OCI-LY7 (cell line): ENCODE measurements around the gene PTPRM. TPM values are rescaled to one million over a fixed set of nuclear protein-coding genes. Genes with fewer than 3 reads are reported as not detected.

Source experiments
- BruUV-seq: library from RNA; stranded (reverse); fragments of 400-500 nt; replicated peaks from 2 replicates; lab custom pipeline; 2021; lab: Mats Ljungman, UMichigan
- CTCF ChIA-PET: fragments of 300-600 bp; sonication (Branson Sonifier 250); formaldehyde crosslinking; loops from one replicate; lab custom pipeline; 2022; ENCODE audit warnings: antibody characterized with exemption; ENCODE audit not compliant: unreplicated experiment; lab: Charles Lee
- POLR2A ChIA-PET: fragments of 300-600 bp; sonication (Branson Sonifier 250); formaldehyde crosslinking; loops from one replicate; lab custom pipeline; 2022; ENCODE audit warnings: antibody characterized with exemption; lab: Charles Lee
- DNase-seq: peaks from one replicate; pipeline ENCODE4 v3.0.0-alpha.2; 2015; ENCODE audit warnings: low spot score
- H2AFZ ChIP-seq: fragments of 200-600 bp; sonication (generic), shearing (Covaris generic); 2 replicates; pipeline ENCODE4 v1.6.1; 2014; ENCODE audit warnings: mild to moderate bottlenecking, antibody characterized with exemption, low read length, moderate library complexity
- H3K27ac ChIP-seq: fragments of 200-600 bp; sonication (generic); 2 replicates; pipeline ENCODE4 v1.5.1; 2014; ENCODE audit warnings: mixed run types, low read depth, mild to moderate bottlenecking, moderate library complexity, low read length, inconsistent platforms; ENCODE audit not compliant: poor library complexity, severe bottlenecking
- H3K36me3 ChIP-seq: fragments of 200-600 bp; sonication (generic); 2 replicates; pipeline ENCODE4 v1.6.1; 2014; ENCODE audit warnings: mild to moderate bottlenecking, antibody characterized with exemption, low read length, moderate library complexity, mixed read lengths; ENCODE audit not compliant: insufficient read depth
- H3K4me1 ChIP-seq: fragments of 200-600 bp; sonication (generic); 2 replicates; pipeline ENCODE4 v1.5.1; 2014; ENCODE audit warnings: mild to moderate bottlenecking, low read length; ENCODE audit not compliant: insufficient read depth, poor library complexity, severe bottlenecking
- H3K4me2 ChIP-seq: fragments of 200-600 bp; sonication (generic); 2 replicates; pipeline ENCODE4 v1.6.1; 2014; ENCODE audit warnings: mild to moderate bottlenecking, low read length
- H3K4me3 ChIP-seq: fragments of 200-600 bp; sonication (generic); 2 replicates; pipeline ENCODE4 v1.5.1; 2014; ENCODE audit warnings: mild to moderate bottlenecking, low read depth, low read length; ENCODE audit not compliant: poor library complexity, severe bottlenecking
- H3K79me2 ChIP-seq: fragments of 200-600 bp; sonication (generic); 2 replicates; pipeline ENCODE4 v1.6.1; 2016; ENCODE audit warnings: low read depth, mild to moderate bottlenecking, low read length, moderate library complexity, mixed read lengths; ENCODE audit not compliant: insufficient read depth
- H3K9me2 ChIP-seq: fragments of 200-600 bp; sonication (generic); 2 replicates; pipeline ENCODE4 v1.6.1; 2016; ENCODE audit warnings: mild to moderate bottlenecking, low read length, mixed read lengths; ENCODE audit not compliant: insufficient read depth
- H3K9me3 ChIP-seq: fragments of 200-600 bp; sonication (generic); 2 replicates; pipeline ENCODE4 v1.6.1; 2014; ENCODE audit warnings: mild to moderate bottlenecking, mixed run types, low read length, mixed read lengths
- H4K20me1 ChIP-seq: fragments of 200-600 bp; sonication (generic); 2 replicates; pipeline ENCODE4 v1.6.1; 2014; ENCODE audit warnings: mild to moderate bottlenecking, antibody characterized with exemption, low read length, moderate library complexity, mixed read lengths; ENCODE audit not compliant: insufficient read depth
- EZH2phosphoT487 ChIP-seq: fragments of 200-600 bp; sonication (generic); IDR thresholded peaks from 2 replicates; pipeline ENCODE4 v1.6.1; 2018; ENCODE audit warnings: low read depth, borderline replicate concordance, mild to moderate bottlenecking, mixed run types, antibody characterized with exemption, low read length, moderate library complexity, mixed read lengths
- intact Hi-C: fragments of 100-400 bp; cut with micrococcal nuclease; formaldehyde crosslinking; loops from one replicate; pipeline ENCODE4 v1.10.0; 2022; ENCODE audit not compliant: unreplicated experiment
- total RNA-seq, 2 experiments: library from RNA; depleted of rRNA in 1 of 2; stranded (reverse); fragments of >200 nt in 1 of 2; shearing (Covaris generic) in 1 of 2; gene quantifications; 2 replicates each; pipeline ENCODE4 v1.2.3, GENCODE V29; 2014 to 2022
- TF ChIP-seq, protein P1 (sequence below): fragments of 200-600 bp; sonication (generic); conservative IDR thresholded peaks from 2 replicates; pipeline ENCODE4 v1.5.1; 2014; ENCODE audit warnings: mild to moderate bottlenecking, antibody characterized with exemption, low read length, moderate library complexity, mixed read lengths

PTPRM gene
- total RNA-seq, 2 experiments from 2014 or later = not detected

DNA sequence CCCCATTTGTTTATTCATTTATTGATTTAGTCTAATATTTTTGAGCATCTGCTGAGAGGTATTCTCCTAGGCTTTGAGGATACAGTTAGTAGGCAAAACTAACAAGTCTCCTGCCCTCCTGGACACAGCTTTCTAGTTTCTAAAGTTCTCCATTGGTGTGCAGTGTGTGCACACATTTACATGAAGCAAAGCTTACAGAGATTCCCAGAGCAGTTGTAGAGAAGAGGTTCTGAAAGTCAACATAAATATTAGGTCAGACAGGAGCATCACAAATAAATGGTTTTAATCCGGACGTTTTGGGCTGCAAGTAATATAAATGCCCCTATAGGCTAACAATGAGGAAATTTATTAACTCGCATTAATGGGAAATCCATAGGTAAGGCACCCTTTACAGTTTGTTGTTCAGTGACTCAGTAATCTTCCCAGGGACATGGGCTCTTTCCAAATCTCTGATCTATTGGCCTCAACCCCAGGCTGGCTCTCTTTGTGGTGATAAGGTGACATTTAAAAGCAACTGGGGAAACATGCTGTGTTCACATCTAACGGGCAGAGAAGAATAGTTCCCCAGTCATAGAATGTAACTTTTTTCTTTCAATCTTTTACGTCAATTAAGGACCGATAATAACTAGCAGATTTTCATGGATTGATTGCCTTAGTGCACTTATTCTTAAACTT lies 407.2 kb downstream of the PTPRM start:
- no peaks in the 10 kb centered on the region for H3K4me1 ChIP-seq
- no peak for DNase-seq
- no peaks in the 10 kb centered on the region for H4K20me1 ChIP-seq
- no peak overlapping the region for H3K4me3 ChIP-seq
- TF ChIP-seq, protein P1, sequence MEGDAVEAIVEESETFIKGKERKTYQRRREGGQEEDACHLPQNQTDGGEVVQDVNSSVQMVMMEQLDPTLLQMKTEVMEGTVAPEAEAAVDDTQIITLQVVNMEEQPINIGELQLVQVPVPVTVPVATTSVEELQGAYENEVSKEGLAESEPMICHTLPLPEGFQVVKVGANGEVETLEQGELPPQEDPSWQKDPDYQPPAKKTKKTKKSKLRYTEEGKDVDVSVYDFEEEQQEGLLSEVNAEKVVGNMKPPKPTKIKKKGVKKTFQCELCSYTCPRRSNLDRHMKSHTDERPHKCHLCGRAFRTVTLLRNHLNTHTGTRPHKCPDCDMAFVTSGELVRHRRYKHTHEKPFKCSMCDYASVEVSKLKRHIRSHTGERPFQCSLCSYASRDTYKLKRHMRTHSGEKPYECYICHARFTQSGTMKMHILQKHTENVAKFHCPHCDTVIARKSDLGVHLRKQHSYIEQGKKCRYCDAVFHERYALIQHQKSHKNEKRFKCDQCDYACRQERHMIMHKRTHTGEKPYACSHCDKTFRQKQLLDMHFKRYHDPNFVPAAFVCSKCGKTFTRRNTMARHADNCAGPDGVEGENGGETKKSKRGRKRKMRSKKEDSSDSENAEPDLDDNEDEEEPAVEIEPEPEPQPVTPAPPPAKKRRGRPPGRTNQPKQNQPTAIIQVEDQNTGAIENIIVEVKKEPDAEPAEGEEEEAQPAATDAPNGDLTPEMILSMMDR = no peak
- TF ChIP-seq EZH2phosphoT487 = no peak
- H3K4me2 ChIP-seq = no peak overlapping the region
- no peaks in the 10 kb centered on the region for H3K36me3 ChIP-seq
- ChIA-PET POLR2A (no interaction called here), CTCF (no interaction called here)
- H3K9me2 ChIP-seq = no peaks in the 10 kb centered on the region
- H3K27ac ChIP-seq = no peak overlapping the region
- H2AFZ ChIP-seq = no peak overlapping the region
- no peaks in the 10 kb centered on the region for H3K79me2 ChIP-seq
- intact Hi-C loops = no loop called here
- no TSS peak for BruUV-seq
- no peaks in the 10 kb centered on the region for H3K9me3 ChIP-seq

DNA sequence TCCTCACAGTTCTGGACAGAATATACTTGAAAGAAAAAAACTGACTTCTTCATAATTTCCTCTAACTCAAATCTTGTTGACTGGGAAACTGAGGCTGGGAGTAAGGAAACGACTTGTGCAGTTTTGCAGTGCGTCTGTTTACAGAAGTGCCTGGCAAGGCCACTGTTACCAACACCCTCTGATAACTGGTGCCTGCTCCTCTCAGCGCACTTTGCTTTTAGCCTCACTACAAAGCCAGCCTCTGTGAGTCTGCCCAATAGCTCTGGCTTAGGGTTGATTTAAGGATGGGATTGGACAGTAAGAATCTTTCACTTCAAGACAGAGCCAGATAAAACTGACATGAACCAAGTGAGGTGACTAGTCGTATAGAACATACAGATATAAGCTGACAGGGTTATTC lies 410.8 kb downstream of the PTPRM start:
- no peak for DNase-seq
- H3K27ac ChIP-seq = no peak overlapping the region
- no peaks in the 10 kb centered on the region for H3K4me1 ChIP-seq
- H3K4me2 ChIP-seq = no peak overlapping the region
- no peaks in the 10 kb centered on the region for H3K36me3 ChIP-seq
- H3K79me2 ChIP-seq = no peaks in the 10 kb centered on the region
- ChIA-PET CTCF (no interaction called here), POLR2A (interaction anchor here (0.5 to 0.6 kb wide), 3 partner anchors 624 to 1198 kb away, joined by 3 to 4 read pairs (median 3); no protein-coding TSS in a partner anchor)
- no peaks in the 10 kb centered on the region for H3K9me3 ChIP-seq
- H4K20me1 ChIP-seq = no peaks in the 10 kb centered on the region
- H2AFZ ChIP-seq = no peak overlapping the region
- TF ChIP-seq EZH2phosphoT487 = no peak
- TF ChIP-seq, protein P1 = no peak
- intact Hi-C loops = no loop called here
- no peaks in the 10 kb centered on the region for H3K9me2 ChIP-seq
- BruUV-seq = no TSS peak
- no peak overlapping the region for H3K4me3 ChIP-seq

DNA sequence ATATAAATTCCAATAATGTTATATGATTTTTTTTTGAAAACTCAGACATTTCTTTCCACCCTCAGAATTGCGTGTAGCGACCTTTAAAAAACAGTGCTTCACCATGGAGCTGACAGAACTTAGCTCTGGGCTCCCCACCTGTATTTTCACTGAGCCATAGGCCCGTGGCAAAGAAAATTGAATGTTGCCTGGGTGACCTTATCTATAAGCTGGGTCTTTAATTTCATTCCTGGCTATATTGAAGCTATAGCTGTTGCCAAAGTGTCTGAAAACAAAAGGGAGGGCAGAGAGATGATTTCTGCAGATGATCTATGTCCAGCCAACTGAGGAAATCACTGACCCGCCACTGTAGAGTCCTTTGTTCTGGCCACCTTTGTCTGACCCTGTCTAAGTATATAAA lies 411.7 kb downstream of the PTPRM start:
- H3K4me3 ChIP-seq = no peak overlapping the region
- TF ChIP-seq, protein P1 = no peak
- no peak for TF ChIP-seq EZH2phosphoT487
- no TSS peak for BruUV-seq
- DNase-seq = no peak
- intact Hi-C loops = no loop called here
- no peak overlapping the region for H3K4me2 ChIP-seq
- no peak overlapping the region for H2AFZ ChIP-seq
- H3K9me3 ChIP-seq = no peaks in the 10 kb centered on the region
- no peaks in the 10 kb centered on the region for H4K20me1 ChIP-seq
- H3K79me2 ChIP-seq = no peaks in the 10 kb centered on the region
- CTCF ChIA-PET = no interaction called here
- POLR2A ChIA-PET = no interaction called here
- H3K4me1 ChIP-seq = no peaks in the 10 kb centered on the region
- H3K27ac ChIP-seq = no peak overlapping the region
- no peaks in the 10 kb centered on the region for H3K36me3 ChIP-seq
- no peaks in the 10 kb centered on the region for H3K9me2 ChIP-seq
